ENCODE measurements around the gene RADIL.

GRCh38 chr7:4770886-4771285 lies 112.6 kb downstream of the RADIL start:
- TF ChIP-seq, protein P1, sequence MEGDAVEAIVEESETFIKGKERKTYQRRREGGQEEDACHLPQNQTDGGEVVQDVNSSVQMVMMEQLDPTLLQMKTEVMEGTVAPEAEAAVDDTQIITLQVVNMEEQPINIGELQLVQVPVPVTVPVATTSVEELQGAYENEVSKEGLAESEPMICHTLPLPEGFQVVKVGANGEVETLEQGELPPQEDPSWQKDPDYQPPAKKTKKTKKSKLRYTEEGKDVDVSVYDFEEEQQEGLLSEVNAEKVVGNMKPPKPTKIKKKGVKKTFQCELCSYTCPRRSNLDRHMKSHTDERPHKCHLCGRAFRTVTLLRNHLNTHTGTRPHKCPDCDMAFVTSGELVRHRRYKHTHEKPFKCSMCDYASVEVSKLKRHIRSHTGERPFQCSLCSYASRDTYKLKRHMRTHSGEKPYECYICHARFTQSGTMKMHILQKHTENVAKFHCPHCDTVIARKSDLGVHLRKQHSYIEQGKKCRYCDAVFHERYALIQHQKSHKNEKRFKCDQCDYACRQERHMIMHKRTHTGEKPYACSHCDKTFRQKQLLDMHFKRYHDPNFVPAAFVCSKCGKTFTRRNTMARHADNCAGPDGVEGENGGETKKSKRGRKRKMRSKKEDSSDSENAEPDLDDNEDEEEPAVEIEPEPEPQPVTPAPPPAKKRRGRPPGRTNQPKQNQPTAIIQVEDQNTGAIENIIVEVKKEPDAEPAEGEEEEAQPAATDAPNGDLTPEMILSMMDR (IDR thresholded peaks at IDR 0.05) = no peak
- no peak for TF ChIP-seq POLR2A (IDR thresholded peaks at IDR 0.05)

Measured in heart left ventricle (tissue), 13 donors.